ENCODE data around the gene PCDHA8. TPM values are rescaled to one million over a fixed set of nuclear protein-coding genes. Genes with fewer than 3 reads are reported as not detected.

PCDHA8 gene
- total RNA-seq, 1 experiment from 2014 or later: not detected

Other genes starting within 250 kb of the PCDHA8 start
- not detected in 2 replicates for gene CD14, start 208.0 kb upstream of the PCDHA8 start, total RNA-seq (2014; rRNA removed; shearing (Covaris generic))
- 10.0 and 11.3 TPM in 2 replicates for gene TMCO6, start 201.7 kb upstream of the PCDHA8 start, total RNA-seq (2014; rRNA removed; shearing (Covaris generic))
- gene NDUFA2, start 193.6 kb upstream of the PCDHA8 start, total RNA-seq (2014; rRNA removed; shearing (Covaris generic)): 78.7 and 94.2 TPM in 2 replicates
- gene IK, start 193.4 kb upstream of the PCDHA8 start, total RNA-seq (2014; rRNA removed; shearing (Covaris generic)): 83.7 and 87.8 TPM in 2 replicates
- 27.6 and 29.2 TPM in 2 replicates for gene WDR55, start 176.3 kb upstream of the PCDHA8 start, total RNA-seq (2014; rRNA removed; shearing (Covaris generic))
- gene DND1, start 167.6 kb upstream of the PCDHA8 start, total RNA-seq (2014; rRNA removed; shearing (Covaris generic)): 0.26 and 0.75 TPM in 2 replicates
- gene HARS1, start 149.8 kb upstream of the PCDHA8 start, total RNA-seq (2014; rRNA removed; shearing (Covaris generic)): 58.6 and 67.8 TPM in 2 replicates
- gene HARS2, start 149.7 kb upstream of the PCDHA8 start, total RNA-seq (2014; rRNA removed; shearing (Covaris generic)): 38.9 and 39.8 TPM in 2 replicates
- 53.4 and 58.9 TPM in 2 replicates for gene ZMAT2, start 140.7 kb upstream of the PCDHA8 start, total RNA-seq (2014; rRNA removed; shearing (Covaris generic))
- 0.48 and 0.55 TPM in 2 replicates for gene PCDHA1, start 55.0 kb upstream of the PCDHA8 start, total RNA-seq (2014; rRNA removed; shearing (Covaris generic))
- gene PCDHA2, start 46.3 kb upstream of the PCDHA8 start, total RNA-seq (2014; rRNA removed; shearing (Covaris generic)): 0.08 and 0.13 TPM in 2 replicates
- 0.27 and 0.48 TPM in 2 replicates for gene PCDHA3, start 40.1 kb upstream of the PCDHA8 start, total RNA-seq (2014; rRNA removed; shearing (Covaris generic))
- gene PCDHA4, start 34.1 kb upstream of the PCDHA8 start, total RNA-seq (2014; rRNA removed; shearing (Covaris generic)): 0.48 and 0.67 TPM in 2 replicates
- gene PCDHA5, start 19.6 kb upstream of the PCDHA8 start, total RNA-seq (2014; rRNA removed; shearing (Covaris generic)): 0.40 and 0.77 TPM in 2 replicates
- gene PCDHA6, start 13.2 kb upstream of the PCDHA8 start, total RNA-seq (2014; rRNA removed; shearing (Covaris generic)): not detected in 2 replicates
- 1.3 and 1.4 TPM in 2 replicates for gene PCDHA7, start 6.9 kb upstream of the PCDHA8 start, total RNA-seq (2014; rRNA removed; shearing (Covaris generic))
- gene PCDHA9, start 7.2 kb downstream of the PCDHA8 start, total RNA-seq (2014; rRNA removed; shearing (Covaris generic)): 0.05 TPM in 1 of 2 replicates, not detected in the other
- gene PCDHA10, start 14.7 kb downstream of the PCDHA8 start, total RNA-seq (2014; rRNA removed; shearing (Covaris generic)): 0.16 TPM in 1 of 2 replicates, not detected in the other
- 1.0 and 1.9 TPM in 2 replicates for gene PCDHA11, start 27.8 kb downstream of the PCDHA8 start, total RNA-seq (2014; rRNA removed; shearing (Covaris generic))
- gene PCDHA12, start 34.1 kb downstream of the PCDHA8 start, total RNA-seq (2014; rRNA removed; shearing (Covaris generic)): 0.08 and 0.19 TPM in 2 replicates
- gene PCDHA13, start 40.9 kb downstream of the PCDHA8 start, total RNA-seq (2014; rRNA removed; shearing (Covaris generic)): 0.29 and 0.53 TPM in 2 replicates
- 0.58 and 0.72 TPM in 2 replicates for gene PCDHAC1, start 85.1 kb downstream of the PCDHA8 start, total RNA-seq (2014; rRNA removed; shearing (Covaris generic))
- 0.32 TPM in 2 replicates for gene PCDHAC2, start 125.3 kb downstream of the PCDHA8 start, total RNA-seq (2014; rRNA removed; shearing (Covaris generic))
- gene PCDHB1, start 210.2 kb downstream of the PCDHA8 start, total RNA-seq (2014; rRNA removed; shearing (Covaris generic)): not detected in 2 replicates

All from SK-MEL-5 (cell line).